DOHH2 (cell line): ENCODE results near the gene EML3.

Source experiments
- EZH2phosphoT487 ChIP-seq: fragments of 200-600 bp; sonication (generic); IDR thresholded peaks from 2 replicates; pipeline ENCODE4 v1.6.1; 2017; ENCODE audit warnings: borderline replicate concordance, mild to moderate bottlenecking, antibody characterized with exemption, low read length, moderate library complexity, mixed read lengths
- TF ChIP-seq, protein P1 (sequence below): fragments of 200-600 bp; sonication (generic); IDR thresholded peaks from one replicate; pipeline ENCODE4 v1.5.1; 2014; ENCODE audit warnings: antibody characterized with exemption, mild to moderate bottlenecking, low read depth, low read length; ENCODE audit not compliant: poor library complexity, severe bottlenecking

DNA sequence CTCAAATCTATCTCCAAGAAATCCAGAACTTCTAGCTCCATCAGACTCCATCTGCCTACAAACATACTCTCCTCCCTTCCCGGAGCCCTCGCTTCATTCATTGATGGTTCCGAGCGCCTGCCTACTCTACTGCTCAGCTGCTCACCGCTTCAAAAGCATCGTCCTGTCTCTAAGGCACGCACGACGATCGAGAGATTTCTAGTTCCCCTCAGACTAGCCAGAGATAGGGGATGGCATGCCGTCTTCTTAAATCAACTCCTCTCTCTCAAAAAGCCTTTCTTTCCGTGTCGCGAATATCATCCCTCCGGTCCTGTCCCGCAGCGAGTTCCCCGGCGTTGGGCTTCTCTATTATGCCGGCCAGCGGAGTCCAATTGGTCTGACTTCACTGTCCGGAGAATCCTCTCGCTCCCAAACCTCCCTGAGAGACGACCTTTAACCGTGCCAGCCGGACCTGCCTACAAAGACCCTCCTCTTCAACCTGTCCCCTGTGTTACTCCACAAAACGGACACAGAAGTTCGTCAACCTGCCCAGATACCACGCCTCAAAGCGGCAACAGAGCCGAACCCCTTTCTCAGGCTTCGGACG is 39.5 kb downstream of the EML3 start:
- TF ChIP-seq, protein P1, sequence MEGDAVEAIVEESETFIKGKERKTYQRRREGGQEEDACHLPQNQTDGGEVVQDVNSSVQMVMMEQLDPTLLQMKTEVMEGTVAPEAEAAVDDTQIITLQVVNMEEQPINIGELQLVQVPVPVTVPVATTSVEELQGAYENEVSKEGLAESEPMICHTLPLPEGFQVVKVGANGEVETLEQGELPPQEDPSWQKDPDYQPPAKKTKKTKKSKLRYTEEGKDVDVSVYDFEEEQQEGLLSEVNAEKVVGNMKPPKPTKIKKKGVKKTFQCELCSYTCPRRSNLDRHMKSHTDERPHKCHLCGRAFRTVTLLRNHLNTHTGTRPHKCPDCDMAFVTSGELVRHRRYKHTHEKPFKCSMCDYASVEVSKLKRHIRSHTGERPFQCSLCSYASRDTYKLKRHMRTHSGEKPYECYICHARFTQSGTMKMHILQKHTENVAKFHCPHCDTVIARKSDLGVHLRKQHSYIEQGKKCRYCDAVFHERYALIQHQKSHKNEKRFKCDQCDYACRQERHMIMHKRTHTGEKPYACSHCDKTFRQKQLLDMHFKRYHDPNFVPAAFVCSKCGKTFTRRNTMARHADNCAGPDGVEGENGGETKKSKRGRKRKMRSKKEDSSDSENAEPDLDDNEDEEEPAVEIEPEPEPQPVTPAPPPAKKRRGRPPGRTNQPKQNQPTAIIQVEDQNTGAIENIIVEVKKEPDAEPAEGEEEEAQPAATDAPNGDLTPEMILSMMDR: no peak
- TF ChIP-seq EZH2phosphoT487: no peak
